C4-2B (cell line): ENCODE measurements around the gene ORC6.

Source experiments
- CTCF ChIP-seq: fragments of 450-650 bp; conservative IDR thresholded peaks from 2 replicates; pipeline ENCODE4 v1.5.1; 2017; ENCODE audit warnings: mild to moderate bottlenecking
- ZFX ChIP-seq: fragments of 450-650 bp; IDR thresholded peaks from 2 replicates; pipeline ENCODE4 v1.6.1; 2017

GRCh38 chr16:46649588-46650253 lies 39.7 kb upstream of the ORC6 start:
- TF ChIP-seq CTCF: no peak
- TF ChIP-seq ZFX: no peak
